ENCODE results near the gene ALOX5.
"Not testable (repeated sequence)": the region's sequence is repeated elsewhere in the genome, so short reads cannot be mapped to it uniquely, and the experiment has no call there.

Gene ALOX5

GRCh38 chr10:45354261-45354660 is 19.8 kb upstream of the ALOX5 start:
- in situ Hi-C loops (cut with MboI; ENCODE audit: low sequenced_read_pairs, unreplicated experiment): no loop called here
- TF ChIP-seq CTCF (IDR thresholded peaks at IDR 0.05; ENCODE audit: borderline replicate concordance, control extremely low read depth, extremely low read depth, insufficient read depth, missing control alignments): no peak
- no peak for DNase-seq (ENCODE audit: low spot score)

GRCh38 chr10:45355494-45355893 is 18.5 kb upstream of the ALOX5 start:
- no peak for DNase-seq (ENCODE audit: low spot score)
- in situ Hi-C loops (cut with MboI; ENCODE audit: low sequenced_read_pairs, unreplicated experiment): no loop called here
- TF ChIP-seq CTCF (IDR thresholded peaks at IDR 0.05; ENCODE audit: borderline replicate concordance, control extremely low read depth, extremely low read depth, insufficient read depth, missing control alignments): no peak

- in situ Hi-C loops (cut with MboI; ENCODE audit: low sequenced_read_pairs, unreplicated experiment); DNase-seq (ENCODE audit: low spot score): not testable (repeated sequence)
Observed at GRCh38 chr10:45358961-45359360, 15.1 kb upstream of the ALOX5 start.

- in situ Hi-C loops (cut with MboI; ENCODE audit: low sequenced_read_pairs, unreplicated experiment); DNase-seq (ENCODE audit: low spot score): not testable (repeated sequence)
Observed at GRCh38 chr10:45361983-45362799, 11.8 kb upstream of the ALOX5 start.

GRCh38 chr10:45367643-45368042 is 6.4 kb upstream of the ALOX5 start:
- in situ Hi-C loops (cut with MboI; ENCODE audit: low sequenced_read_pairs, unreplicated experiment); DNase-seq (ENCODE audit: low spot score): not testable (repeated sequence)

- in situ Hi-C loops (cut with MboI; ENCODE audit: low sequenced_read_pairs, unreplicated experiment): no loop called here
- no peak for TF ChIP-seq CTCF (IDR thresholded peaks at IDR 0.05; ENCODE audit: borderline replicate concordance, control extremely low read depth, extremely low read depth, insufficient read depth, missing control alignments)
- DNase-seq (ENCODE audit: low spot score): no peak
Observed at GRCh38 chr10:45368181-45368580, 5.8 kb upstream of the ALOX5 start.

GRCh38 chr10:45370202-45370955 is 3.6 kb upstream of the ALOX5 start:
- no peak for DNase-seq (ENCODE audit: low spot score)
- no peak for TF ChIP-seq CTCF (IDR thresholded peaks at IDR 0.05; ENCODE audit: borderline replicate concordance, control extremely low read depth, extremely low read depth, insufficient read depth, missing control alignments)
- in situ Hi-C loops (cut with MboI; ENCODE audit: low sequenced_read_pairs, unreplicated experiment): no loop called here

GRCh38 chr10:45371560-45371959 is 2.5 kb upstream of the ALOX5 start:
- DNase-seq (ENCODE audit: low spot score): no peak
- no peak for TF ChIP-seq CTCF (IDR thresholded peaks at IDR 0.05; ENCODE audit: borderline replicate concordance, control extremely low read depth, extremely low read depth, insufficient read depth, missing control alignments)
- in situ Hi-C loops (cut with MboI; ENCODE audit: low sequenced_read_pairs, unreplicated experiment): no loop called here

Measured in GM13976 (cell line).